22Rv1 (cell line): ENCODE data around the gene SEC23A.
"Not testable (repeated sequence)": the region's sequence is repeated elsewhere in the genome, so short reads cannot be mapped to it uniquely, and the experiment has no call there.

Experiments
- H3K27ac ChIP-seq: fragments of 450-650 bp; 2 replicates; pipeline ENCODE4 v1.5.1; 2017
- ZFX ChIP-seq: fragments of 450-650 bp; IDR thresholded peaks from 2 replicates; pipeline ENCODE4 v1.6.1; 2017; ENCODE audit warnings: antibody characterized with exemption, borderline replicate concordance
- TF ChIP-seq, protein P1 (sequence below): fragments of 450-650 bp; IDR thresholded peaks from 2 replicates; pipeline ENCODE4 v1.5.1; 2017; ENCODE audit warnings: mild to moderate bottlenecking

SEC23A gene

GRCh38 chr14:39099748-39100147 lies 3.3 kb downstream of the SEC23A start:
- H3K27ac ChIP-seq: no peak overlapping the region
- no peak for TF ChIP-seq ZFX
- TF ChIP-seq, protein P1, sequence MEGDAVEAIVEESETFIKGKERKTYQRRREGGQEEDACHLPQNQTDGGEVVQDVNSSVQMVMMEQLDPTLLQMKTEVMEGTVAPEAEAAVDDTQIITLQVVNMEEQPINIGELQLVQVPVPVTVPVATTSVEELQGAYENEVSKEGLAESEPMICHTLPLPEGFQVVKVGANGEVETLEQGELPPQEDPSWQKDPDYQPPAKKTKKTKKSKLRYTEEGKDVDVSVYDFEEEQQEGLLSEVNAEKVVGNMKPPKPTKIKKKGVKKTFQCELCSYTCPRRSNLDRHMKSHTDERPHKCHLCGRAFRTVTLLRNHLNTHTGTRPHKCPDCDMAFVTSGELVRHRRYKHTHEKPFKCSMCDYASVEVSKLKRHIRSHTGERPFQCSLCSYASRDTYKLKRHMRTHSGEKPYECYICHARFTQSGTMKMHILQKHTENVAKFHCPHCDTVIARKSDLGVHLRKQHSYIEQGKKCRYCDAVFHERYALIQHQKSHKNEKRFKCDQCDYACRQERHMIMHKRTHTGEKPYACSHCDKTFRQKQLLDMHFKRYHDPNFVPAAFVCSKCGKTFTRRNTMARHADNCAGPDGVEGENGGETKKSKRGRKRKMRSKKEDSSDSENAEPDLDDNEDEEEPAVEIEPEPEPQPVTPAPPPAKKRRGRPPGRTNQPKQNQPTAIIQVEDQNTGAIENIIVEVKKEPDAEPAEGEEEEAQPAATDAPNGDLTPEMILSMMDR: no peak

GRCh38 chr14:39099215-39099614 lies 3.8 kb downstream of the SEC23A start:
- not testable (repeated sequence) for H3K27ac ChIP-seq

DNA sequence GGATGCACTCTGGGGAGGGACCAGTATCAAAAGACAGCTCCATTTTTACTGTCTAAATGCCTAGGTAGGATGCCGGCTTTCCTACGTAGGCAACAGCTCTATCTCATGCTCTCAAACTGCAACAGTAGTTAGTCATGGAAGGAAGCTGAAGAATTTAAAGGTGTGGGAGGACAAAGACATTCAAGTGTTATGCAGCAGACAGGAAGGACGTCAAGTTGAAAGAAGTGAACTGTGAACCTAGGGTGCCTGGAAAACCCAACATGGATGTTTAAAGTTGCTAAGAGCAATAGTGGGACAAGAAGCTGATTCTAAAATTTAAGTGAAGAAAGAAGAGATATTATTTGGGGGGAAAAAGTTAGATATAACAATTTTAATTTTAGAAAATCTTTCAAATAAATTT lies 5.9 kb downstream of the SEC23A start:
- no peak for TF ChIP-seq ZFX
- TF ChIP-seq, protein P1: no peak
- H3K27ac ChIP-seq: no peak overlapping the region

DNA sequence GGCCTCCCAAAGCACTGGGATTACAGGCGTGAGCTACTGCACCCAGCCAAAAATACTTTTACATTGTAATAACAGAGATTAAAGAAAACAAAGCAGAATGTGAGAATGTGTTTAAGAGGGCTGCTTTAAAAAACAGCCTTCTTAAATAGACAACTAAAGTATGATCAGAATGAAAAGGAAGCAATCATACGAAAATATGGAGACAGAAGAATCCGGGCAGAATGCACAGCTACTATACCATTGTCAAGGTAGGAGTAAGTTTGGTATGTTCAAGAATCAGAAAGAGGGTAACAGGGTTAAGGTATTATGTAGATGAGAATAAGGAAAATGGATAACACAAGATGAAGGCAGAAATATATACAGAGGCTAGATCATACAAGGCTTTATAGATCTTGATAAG lies 8.5 kb downstream of the SEC23A start:
- no peak for TF ChIP-seq ZFX
- TF ChIP-seq, protein P1: no peak
- no peak overlapping the region for H3K27ac ChIP-seq

GRCh38 chr14:39091716-39092115 lies 11.3 kb downstream of the SEC23A start:
- no peak for TF ChIP-seq ZFX
- TF ChIP-seq, protein P1: no peak

GRCh38 chr14:39090548-39091111 lies 12.4 kb downstream of the SEC23A start:
- no peak overlapping the region for H3K27ac ChIP-seq
- TF ChIP-seq, protein P1: no peak
- TF ChIP-seq ZFX: no peak

More at GRCh38 chr14:39091716-39092115, 11.3 kb downstream of the SEC23A start:
- no peak overlapping the region for H3K27ac ChIP-seq

- TF ChIP-seq, protein P1: no peak
- TF ChIP-seq ZFX: no peak
- no peak overlapping the region for H3K27ac ChIP-seq
Observed at GRCh38 chr14:39087493-39087892, 15.5 kb downstream of the SEC23A start.

DNA sequence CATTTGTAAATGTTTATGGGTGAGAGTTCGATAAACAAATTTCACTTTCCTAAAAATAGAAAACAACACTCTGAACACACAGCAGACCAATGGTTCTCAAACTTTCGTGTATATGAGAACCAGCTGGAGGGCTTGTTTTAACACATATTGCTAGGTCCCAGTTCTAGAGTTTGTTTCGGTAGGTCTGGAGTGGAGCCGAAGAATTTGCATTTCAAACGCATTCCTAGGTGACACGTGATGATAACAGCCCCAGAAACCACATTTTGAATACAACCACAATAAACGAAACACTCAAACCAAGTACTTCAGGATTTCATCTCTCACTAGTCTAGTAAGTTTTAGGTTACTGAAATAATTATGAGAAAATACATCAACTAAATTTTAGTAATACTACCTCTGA lies 17.1 kb downstream of the SEC23A start:
- H3K27ac ChIP-seq: no peak overlapping the region
- no peak for TF ChIP-seq ZFX
- TF ChIP-seq, protein P1: no peak
